IMR-90 (cell line): ENCODE results near the gene SERPINB8. TPM values are rescaled to one million over a fixed set of nuclear protein-coding genes. Genes with fewer than 3 reads are reported as not detected.

Source experiments
- ATAC-seq: fragments of 200-7000 bp; cut with Tn5 transposase; 2 replicates; pipeline ENCODE4 v1.9.1; 2020; ENCODE audit warnings: low read depth, mild to moderate bottlenecking, moderate library complexity
- BruUV-seq: library from RNA; stranded (reverse); fragments of 400-500 nt; replicated peaks from 2 replicates; lab custom pipeline; 2021; lab: Mats Ljungman, UMichigan
- CTCF ChIA-PET: fragments of 300-600 bp; formaldehyde crosslinking; extraction: SDS; loops from one replicate; lab custom pipeline; 2021; ENCODE audit warnings: antibody characterized with exemption; lab: Yijun Ruan, JAX
- POLR2A ChIA-PET: fragments of 300-600 bp; sonication (Branson Sonifier 250); formaldehyde crosslinking; loops from one replicate; lab custom pipeline; 2022; ENCODE audit warnings: antibody characterized with exemption; ENCODE audit not compliant: unreplicated experiment; lab: Charles Lee
- DNase-seq: peaks from one replicate; pipeline ENCODE4 v3.0.0; 2013
- H2AFZ ChIP-seq: replicated peaks from 2 replicates; pipeline ENCODE3; 2013; ENCODE audit warnings: low read length, mild to moderate bottlenecking; ENCODE audit not compliant: poor library complexity
- H2AK5ac ChIP-seq: 2 replicates; pipeline ENCODE4 v1.6.1; 2013; ENCODE audit warnings: low read depth, low read length, inconsistent platforms
- H2AK9ac ChIP-seq: replicated peaks from 2 replicates; pipeline ENCODE3; 2013; ENCODE audit warnings: mild to moderate bottlenecking, low read depth, low read length, moderate library complexity; ENCODE audit not compliant: poor library complexity
- H2BK120ac ChIP-seq: 2 replicates; pipeline ENCODE4 v1.6.1; 2013; ENCODE audit warnings: low read depth, low read length, inconsistent platforms
- H2BK15ac ChIP-seq: 3 replicates; pipeline ENCODE4 v1.6.1; 2013; ENCODE audit warnings: low read depth, low read length, inconsistent platforms
- H2BK20ac ChIP-seq: 2 replicates; pipeline ENCODE4 v1.6.1; 2013; ENCODE audit warnings: low read depth, mild to moderate bottlenecking, inconsistent platforms, low read length, moderate library complexity
- H2BK5ac ChIP-seq: 2 replicates; pipeline ENCODE4 v1.6.1; 2013; ENCODE audit warnings: mild to moderate bottlenecking, low read depth, low read length, inconsistent platforms; ENCODE audit not compliant: poor library complexity, severe bottlenecking
- H3K14ac ChIP-seq: replicated peaks from 2 replicates; pipeline ENCODE4 v1.6.1; 2013; ENCODE audit warnings: low read depth, low read length, inconsistent platforms
- H3K18ac ChIP-seq: 2 replicates; pipeline ENCODE4 v1.6.1; 2013; ENCODE audit warnings: low read depth, low read length, control low read depth
- H3K23ac ChIP-seq: 2 replicates; pipeline ENCODE4 v1.6.1; 2013; ENCODE audit warnings: low read depth, low read length, inconsistent platforms
- H3K27ac ChIP-seq: 2 replicates; pipeline ENCODE4 v1.5.1; 2013; ENCODE audit warnings: mild to moderate bottlenecking, control low read depth, low read length; ENCODE audit not compliant: insufficient read depth
- H3K27me3 ChIP-seq: 2 replicates; pipeline ENCODE4 v1.6.1; 2013; ENCODE audit warnings: low read length; ENCODE audit not compliant: control insufficient read depth, insufficient read depth
- H3K36me3 ChIP-seq: 2 replicates; pipeline ENCODE4 v1.6.1; 2013; ENCODE audit warnings: low read length, mixed read lengths; ENCODE audit not compliant: control insufficient read depth, insufficient read depth
- H3K4ac ChIP-seq: 2 replicates; pipeline ENCODE4 v1.6.1; 2013; ENCODE audit warnings: low read depth, low read length, inconsistent platforms
- H3K4me1 ChIP-seq: 2 replicates; pipeline ENCODE4 v1.6.1; 2013; ENCODE audit warnings: low read length, mixed read lengths; ENCODE audit not compliant: control insufficient read depth, insufficient read depth
- H3K4me2 ChIP-seq: 2 replicates; pipeline ENCODE4 v1.6.1; 2013; ENCODE audit warnings: low read depth, mild to moderate bottlenecking, control low read depth, low read length, moderate library complexity
- H3K4me3 ChIP-seq: 2 replicates; pipeline ENCODE4 v1.5.1; 2013; ENCODE audit warnings: low read depth, mild to moderate bottlenecking, control low read depth, low read length, moderate library complexity; ENCODE audit not compliant: insufficient read depth
- H3K56ac ChIP-seq: 2 replicates; pipeline ENCODE4 v1.6.1; 2013; ENCODE audit warnings: low read length, inconsistent platforms; ENCODE audit not compliant: insufficient read depth; ENCODE audit errors: extremely low read depth
- H3K79me1 ChIP-seq, 2 experiments: 2 replicates each; pipeline ENCODE4 v1.6.1; 2013; ENCODE audit warnings: low read length in 2 of 2, inconsistent platforms in 1 of 2, low read depth in 1 of 2
- H3K9ac ChIP-seq: 2 replicates; pipeline ENCODE4 v1.6.1; 2013; ENCODE audit warnings: low read depth, low read length, control low read depth
- H3K9me1 ChIP-seq: 2 replicates; pipeline ENCODE4 v1.6.1; 2013; ENCODE audit warnings: low read length, inconsistent platforms; ENCODE audit not compliant: insufficient read depth
- H3K9me3 ChIP-seq: 2 replicates; pipeline ENCODE4 v1.6.1; 2013; ENCODE audit warnings: low read length; ENCODE audit not compliant: control insufficient read depth, insufficient read depth
- H4K20me1 ChIP-seq: 2 replicates; pipeline ENCODE4 v1.6.1; 2013; ENCODE audit warnings: low read length, inconsistent platforms; ENCODE audit not compliant: insufficient read depth
- H4K5ac ChIP-seq: 2 replicates; pipeline ENCODE4 v1.6.1; 2013; ENCODE audit warnings: mild to moderate bottlenecking, low read depth, low read length, control low read depth
- H4K8ac ChIP-seq, 2 experiments: 2 replicates each; pipeline ENCODE4 v1.6.1; 2013; ENCODE audit warnings: low read depth in 2 of 2, low read length in 2 of 2, control low read depth in 1 of 2, inconsistent platforms in 1 of 2
- H4K91ac ChIP-seq: 2 replicates; pipeline ENCODE4 v1.6.1; 2013; ENCODE audit warnings: low read depth, low read length, inconsistent platforms; ENCODE audit not compliant: insufficient read depth
- MXI1 ChIP-seq: IDR thresholded peaks from 2 replicates; pipeline ENCODE4 v1.6.1; 2012; ENCODE audit warnings: low read depth, mild to moderate bottlenecking, low read length, moderate library complexity, borderline replicate concordance
- POLR2A ChIP-seq: IDR thresholded peaks from 2 replicates; pipeline ENCODE4 v1.6.1; 2012; ENCODE audit warnings: mild to moderate bottlenecking, low read depth, low read length
- WGBS, 2 experiments: methylation state at CpG; one replicate each; pipeline versions ENCODE4 v1.1.5 to v1.1.7; 2013; ENCODE audit warnings: missing lambda C conversion rate in 2 of 2; ENCODE audit not compliant: insufficient read length in 1 of 2; ENCODE audit errors: extremely low coverage in 2 of 2; 5-methylcytosine and 5-hydroxymethylcytosine counted together
- dilution Hi-C: fragments of 300-500 bp; cut with HindIII; formaldehyde crosslinking; loops from one replicate; pipeline ENCODE4 v1.14.3; 2018; ENCODE audit warnings: low sequenced_read_pairs; ENCODE audit not compliant: unreplicated experiment
- in situ Hi-C: fragments of 300-500 bp; cut with MboI; formaldehyde crosslinking; loops from 3 replicates; pipeline ENCODE4 v1.14.3; 2019; ENCODE audit warnings: low sequenced_read_pairs, inconsistent platforms, mixed read lengths
- intact Hi-C: fragments of 100-400 bp; cut with micrococcal nuclease; formaldehyde crosslinking; loops from 2 replicates; pipeline ENCODE4 v1.10.0; 2022
- polyA plus RNA-seq, 3 experiments: library from polyadenylated mRNA; depleted of rRNA; stranded (reverse); fragments of >200 nt; gene quantifications; 2 replicates each; pipeline ENCODE4 v1.2.3, GENCODE V29; 2012; ENCODE audit warnings: low replicate concordance in 1 of 3
- total RNA-seq: library from RNA; depleted of rRNA; stranded (reverse); fragments of >200 nt; gene quantifications from 2 replicates; pipeline ENCODE4 v1.2.3, GENCODE V29; 2012
- TF ChIP-seq, protein P1 (sequence below): conservative IDR thresholded peaks from 2 replicates; pipeline ENCODE4 v1.5.1; 2012; ENCODE audit warnings: mild to moderate bottlenecking, low read depth, low read length, improper control_type of control experiment

SERPINB8 gene
- total and polyA plus RNA-seq, 2 of the 4 experiments (the other 2 are of a cell fraction): 14.3 to 16.7 TPM

DNA sequence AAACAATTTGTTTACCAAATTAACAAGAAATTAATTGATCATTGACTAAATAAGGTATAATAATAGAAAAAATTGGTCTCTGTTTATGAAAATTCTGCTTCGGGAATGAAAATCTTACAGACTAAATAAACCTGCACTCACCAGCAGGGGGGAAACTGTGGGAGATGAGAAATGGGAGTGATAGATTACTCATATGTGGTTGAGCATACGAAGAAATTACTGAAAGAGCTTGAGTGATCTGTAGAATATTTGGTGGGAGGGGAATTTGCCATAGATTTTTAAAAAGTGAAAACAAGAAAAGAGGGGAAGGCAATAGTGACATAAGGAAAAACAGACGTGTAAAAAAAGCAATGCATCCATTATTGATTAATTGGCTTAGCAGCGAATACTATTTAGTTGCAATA, 18.6 kb upstream of the SERPINB8 start:
- H2AK9ac ChIP-seq: no peak overlapping the region
- no peak overlapping the region for H3K27ac ChIP-seq
- H3K23ac ChIP-seq: no peak overlapping the region
- no peak overlapping the region for H3K14ac ChIP-seq
- ATAC-seq (no peak), DNase-seq (peak; percentile 34)
- POLR2A ChIA-PET: interaction anchor here (1.0 kb wide), 1 partner anchor 19 kb away, joined by 3 read pairs; no protein-coding TSS in a partner anchor
- no peak overlapping the region for H3K4ac ChIP-seq
- no peaks in the 10 kb centered on the region for H4K20me1 ChIP-seq
- 0% methylated on average over 1 of the region's 4 CpGs; no CpG with 5 or more reads in 1 of the 2 experiments for WGBS, 2 experiments
- H2BK5ac ChIP-seq: no peak overlapping the region
- H3K9ac ChIP-seq: no peak overlapping the region
- H4K5ac ChIP-seq: no peak overlapping the region
- H3K4me1 ChIP-seq: no peaks in the 10 kb centered on the region
- H3K9me1 ChIP-seq: no peaks in the 10 kb centered on the region
- no peak overlapping the region for H3K4me3 ChIP-seq
- H2BK120ac ChIP-seq: no peak overlapping the region
- H3K36me3 ChIP-seq: no peaks in the 10 kb centered on the region
- in situ Hi-C loops (no loop called here), intact Hi-C loops (no loop called here), dilution Hi-C loops (no loop called here)
- H3K18ac ChIP-seq: no peak overlapping the region
- H2AK5ac ChIP-seq: no peak overlapping the region
- H2BK20ac ChIP-seq: no peak overlapping the region
- no peak overlapping the region for H4K91ac ChIP-seq
- no peak overlapping the region for H2BK15ac ChIP-seq
- no peak overlapping the region for H3K4me2 ChIP-seq
- no peak overlapping the region for H2AFZ ChIP-seq
- no peaks in the 10 kb centered on the region for H3K79me1 ChIP-seq
- no peak overlapping the region for H4K8ac ChIP-seq
- no peak overlapping the region for H3K56ac ChIP-seq
- peaks cover 10% of the 10 kb centered on the region for H3K27me3 ChIP-seq
- TF ChIP-seq, protein P1, sequence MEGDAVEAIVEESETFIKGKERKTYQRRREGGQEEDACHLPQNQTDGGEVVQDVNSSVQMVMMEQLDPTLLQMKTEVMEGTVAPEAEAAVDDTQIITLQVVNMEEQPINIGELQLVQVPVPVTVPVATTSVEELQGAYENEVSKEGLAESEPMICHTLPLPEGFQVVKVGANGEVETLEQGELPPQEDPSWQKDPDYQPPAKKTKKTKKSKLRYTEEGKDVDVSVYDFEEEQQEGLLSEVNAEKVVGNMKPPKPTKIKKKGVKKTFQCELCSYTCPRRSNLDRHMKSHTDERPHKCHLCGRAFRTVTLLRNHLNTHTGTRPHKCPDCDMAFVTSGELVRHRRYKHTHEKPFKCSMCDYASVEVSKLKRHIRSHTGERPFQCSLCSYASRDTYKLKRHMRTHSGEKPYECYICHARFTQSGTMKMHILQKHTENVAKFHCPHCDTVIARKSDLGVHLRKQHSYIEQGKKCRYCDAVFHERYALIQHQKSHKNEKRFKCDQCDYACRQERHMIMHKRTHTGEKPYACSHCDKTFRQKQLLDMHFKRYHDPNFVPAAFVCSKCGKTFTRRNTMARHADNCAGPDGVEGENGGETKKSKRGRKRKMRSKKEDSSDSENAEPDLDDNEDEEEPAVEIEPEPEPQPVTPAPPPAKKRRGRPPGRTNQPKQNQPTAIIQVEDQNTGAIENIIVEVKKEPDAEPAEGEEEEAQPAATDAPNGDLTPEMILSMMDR: peak; percentile 27; the same call in 1 of the 2 replicates
- TF ChIP-seq POLR2A (no peak), MXI1 (no peak)
- CTCF ChIA-PET: no interaction called here
- no peaks in the 10 kb centered on the region for H3K9me3 ChIP-seq
- BruUV-seq: no TSS peak
